Upper lobe of left lung (tissue), 6 donors: ENCODE data around the gene S100A1. TPM values are rescaled to one million over a fixed set of nuclear protein-coding genes. Genes with fewer than 3 reads are reported as not detected.
"Not testable (repeated sequence)": the region's sequence is repeated elsewhere in the genome, so short reads cannot be mapped to it uniquely, and the experiment has no call there.

Experiments used
- ATAC-seq, 2 donors: fragments of 200-7000 bp; cut with Tn5 transposase; one replicate each; pipeline ENCODE4 v1.9.1; 2022; ENCODE audit warnings: mild to moderate bottlenecking in 2 of 2, moderate library complexity in 2 of 2; ENCODE audit not compliant: low FRiP score in 2 of 2
- DNase-seq, 2 donors: peaks; one replicate each; pipeline ENCODE4 v3.0.0-alpha.2; 2019 to 2020
- H3K27ac ChIP-seq, 4 donors: fragments of 200-600 bp; sonication (generic); one replicate each; pipeline ENCODE4 v1.5.1; 2016 to 2019
- H3K27me3 ChIP-seq, 4 donors: fragments of 200-600 bp; sonication (generic); one replicate each; pipeline ENCODE4 v1.5.1; 2017 to 2019
- H3K36me3 ChIP-seq, 4 donors: fragments of 200-600 bp; sonication (generic); one replicate each; pipeline ENCODE4 v1.5.1; 2016 to 2019
- H3K4me1 ChIP-seq, 4 donors: fragments of 200-600 bp; sonication (generic); one replicate each; pipeline ENCODE4 v1.5.1; 2018 to 2019
- H3K4me3 ChIP-seq, 4 donors: fragments of 200-600 bp; sonication (generic); one replicate each; pipeline ENCODE4 v1.5.1; 2017 to 2019; ENCODE audit warnings: mild to moderate bottlenecking in 2 of 4, moderate library complexity in 1 of 4
- H3K9me3 ChIP-seq, 4 donors: fragments of 200-600 bp; sonication (generic); one replicate each; pipeline ENCODE4 v1.5.1; 2018 to 2019
- CTCF ChIP-seq, 6 experiments: fragments of 450-650 bp in 4 of 6; fragments of 200-600 bp in 2 of 6; sonication (generic) in 2 of 6; IDR thresholded peaks; one replicate each; pipeline ENCODE4 v1.5.1; 2016 to 2019; ENCODE audit warnings: antibody characterized with exemption in 6 of 6
- EP300 ChIP-seq, 4 donors: sonication (generic); formaldehyde crosslinking; IDR thresholded peaks; one replicate each; pipeline ENCODE4 v1.5.1; 2017; ENCODE audit warnings: antibody characterized with exemption in 4 of 4, control low read depth in 2 of 4
- POLR2A ChIP-seq, 4 donors: fragments of 450-650 bp; IDR thresholded peaks; one replicate each; pipeline ENCODE4 v1.5.1; 2016 to 2017; ENCODE audit warnings: antibody characterized with exemption in 4 of 4, mild to moderate bottlenecking in 2 of 4
- POLR2AphosphoS5 ChIP-seq, 2 donors: sonication (generic); formaldehyde crosslinking; IDR thresholded peaks; one replicate each; pipeline ENCODE4 v1.5.1; 2017; ENCODE audit warnings: antibody characterized with exemption in 2 of 2
- WGBS, 2 donors: methylation state at CpG; one replicate each; pipeline ENCODE4 v1.1.5; 2017 to 2018; 5-methylcytosine and 5-hydroxymethylcytosine counted together
- total RNA-seq, 6 donors: library from RNA; depleted of rRNA in 4 of 6; stranded (reverse); fragments of >200 nt in 4 of 6; gene quantifications; one replicate each; pipeline versions ENCODE4 v1.1.0 to v1.2.1, GENCODE V29; 2016 to 2021
- donor health status: DM: no; HTN: no; CAD: no; lungs with moderate emphysema.
- donor health status: DM: no; HTN: yes; CAD: no; lungs with severe emphysema.

S100A1 gene
- total RNA-seq, 6 donors from 2014 or later: 1.1 TPM; not detected in 5

GRCh38 chr1:153639280-153639679 is 11.0 kb downstream of the S100A1 start:
- H3K9me3 ChIP-seq: no peaks in the 10 kb centered on the region
- H3K4me3 ChIP-seq: no peak overlapping the region
- no peak for DNase-seq
- no peaks in the 10 kb centered on the region for H3K27me3 ChIP-seq
- 87 to 88% methylated on average over 3 of the region's 3 CpGs for WGBS, 2 donors
- TF ChIP-seq POLR2AphosphoS5 (IDR thresholded peaks at IDR 0.05) (no peak), EP300 (IDR thresholded peaks at IDR 0.05) (no peak), CTCF (IDR thresholded peaks at IDR 0.05) (no peak), POLR2A (IDR thresholded peaks at IDR 0.05) (no peak)
- peaks cover 57 to 84% (median 78%) of the 10 kb centered on the region in 4 donors for H3K36me3 ChIP-seq
- ATAC-seq: no peak
- no peak overlapping the region for H3K27ac ChIP-seq
- peaks cover 27 to 54% (median 38%) of the 10 kb centered on the region in 4 donors for H3K4me1 ChIP-seq

- not testable (repeated sequence) for ATAC-seq, H3K4me3 ChIP-seq, DNase-seq, H3K9me3 ChIP-seq, H3K27me3 ChIP-seq
- 75 to 81% methylated on average over 5 of the region's 5 CpGs for WGBS, 2 donors
- Histone ChIP-seq H3K27ac (peak overlapping the region in 1 of 4 donors; percentile 12), H3K4me1 (peaks cover 25 to 47% (median 33%) of the 10 kb centered on the region in 4 donors), H3K36me3 (peaks cover 59 to 93% (median 85%) of the 10 kb centered on the region in 4 donors)
Observed at GRCh38 chr1:153640213-153640612, 12.0 kb downstream of the S100A1 start.

DNA sequence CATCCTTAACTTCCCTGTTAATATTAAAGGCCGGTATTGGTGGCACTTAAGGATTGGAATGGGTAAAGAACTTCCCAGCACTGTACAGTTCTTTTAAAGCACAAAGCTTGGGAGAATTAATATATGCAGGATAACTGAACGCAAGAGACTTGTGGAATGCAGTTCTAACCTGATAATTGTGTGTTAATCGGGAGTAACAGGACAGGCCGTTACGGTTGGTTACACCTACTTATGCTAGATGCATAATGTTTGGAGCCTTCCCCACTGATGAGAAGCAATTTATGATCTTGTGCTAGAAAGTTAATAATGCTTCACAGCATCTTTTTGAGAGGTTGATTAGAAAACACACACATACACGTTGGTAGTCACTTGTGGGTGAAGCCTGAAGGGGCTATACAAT is 12.6 kb downstream of the S100A1 start:
- DNase-seq: no peak
- WGBS, 2 donors: 64 to 65% methylated on average over 6 of the region's 6 CpGs
- Histone ChIP-seq H3K4me3 (no peak overlapping the region), H3K9me3 (no peaks in the 10 kb centered on the region), H3K27ac (no peak overlapping the region), H3K4me1 (peaks cover 18 to 40% (median 28%) of the 10 kb centered on the region in 4 donors), H3K27me3 (no peaks in the 10 kb centered on the region), H3K36me3 (peaks cover 66 to 100% (median 90%) of the 10 kb centered on the region in 4 donors)
- ATAC-seq: no peak
- TF ChIP-seq EP300 (IDR thresholded peaks at IDR 0.05) (no peak), POLR2A (IDR thresholded peaks at IDR 0.05) (no peak), CTCF (IDR thresholded peaks at IDR 0.05) (no peak), POLR2AphosphoS5 (IDR thresholded peaks at IDR 0.05) (no peak)

DNA sequence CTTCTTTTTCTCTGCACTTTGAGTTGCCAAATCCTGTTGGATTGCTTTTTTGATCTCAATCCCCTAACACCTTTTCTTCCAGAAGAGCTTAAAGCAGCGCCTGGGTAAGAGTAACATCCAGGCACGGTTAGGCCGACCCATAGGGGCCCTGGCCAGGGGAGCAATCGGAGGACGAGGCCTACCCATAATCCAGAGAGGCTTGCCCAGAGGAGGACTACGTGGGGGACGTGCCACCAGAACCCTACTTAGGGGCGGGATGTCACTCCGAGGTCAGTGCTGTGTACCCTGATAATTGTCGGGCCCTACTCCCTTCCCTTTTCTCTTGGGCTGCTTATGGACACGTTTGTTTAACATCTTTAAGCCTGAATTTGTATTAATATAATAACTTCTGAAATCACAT is 13.9 kb downstream of the S100A1 start:
- ATAC-seq (no peak), DNase-seq (no peak)
- no peaks in the 10 kb centered on the region for H3K9me3 ChIP-seq
- no peak overlapping the region for H3K4me3 ChIP-seq
- H3K4me1 ChIP-seq: peaks cover 7 to 38% (median 22%) of the 10 kb centered on the region in 4 donors
- TF ChIP-seq CTCF (IDR thresholded peaks at IDR 0.05): no peak
- no peak for TF ChIP-seq POLR2A (IDR thresholded peaks at IDR 0.05)
- no peak for TF ChIP-seq EP300 (IDR thresholded peaks at IDR 0.05)
- TF ChIP-seq POLR2AphosphoS5 (IDR thresholded peaks at IDR 0.05): no peak
- H3K27me3 ChIP-seq: no peaks in the 10 kb centered on the region
- H3K27ac ChIP-seq: no peak overlapping the region
- 85 to 88% methylated on average over 11 of the region's 11 CpGs for WGBS, 2 donors
- peaks cover 57 to 100% (median 84%) of the 10 kb centered on the region in 4 donors for H3K36me3 ChIP-seq

DNA sequence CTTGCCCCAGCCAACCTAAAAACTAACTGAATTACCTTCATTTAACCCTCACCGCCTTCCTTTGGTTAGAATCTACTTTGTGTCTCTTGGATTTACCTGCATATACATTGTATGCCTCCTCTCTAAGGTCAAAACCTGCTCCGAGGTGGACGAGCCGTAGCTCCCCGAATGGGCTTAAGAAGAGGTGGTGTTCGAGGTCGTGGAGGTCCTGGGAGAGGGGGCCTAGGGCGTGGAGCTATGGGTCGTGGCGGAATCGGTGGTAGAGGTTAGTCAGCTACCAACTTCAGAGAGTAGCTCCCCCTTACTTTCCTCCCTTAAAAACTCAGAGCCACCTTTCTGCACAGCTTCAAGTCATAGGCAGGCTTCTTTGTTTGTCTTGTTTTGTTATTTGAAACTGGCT is 14.9 kb downstream of the S100A1 start:
- H3K27ac ChIP-seq: no peak overlapping the region
- peaks cover 49 to 91% (median 75%) of the 10 kb centered on the region in 4 donors for H3K36me3 ChIP-seq
- DNase-seq: no peak

DNA sequence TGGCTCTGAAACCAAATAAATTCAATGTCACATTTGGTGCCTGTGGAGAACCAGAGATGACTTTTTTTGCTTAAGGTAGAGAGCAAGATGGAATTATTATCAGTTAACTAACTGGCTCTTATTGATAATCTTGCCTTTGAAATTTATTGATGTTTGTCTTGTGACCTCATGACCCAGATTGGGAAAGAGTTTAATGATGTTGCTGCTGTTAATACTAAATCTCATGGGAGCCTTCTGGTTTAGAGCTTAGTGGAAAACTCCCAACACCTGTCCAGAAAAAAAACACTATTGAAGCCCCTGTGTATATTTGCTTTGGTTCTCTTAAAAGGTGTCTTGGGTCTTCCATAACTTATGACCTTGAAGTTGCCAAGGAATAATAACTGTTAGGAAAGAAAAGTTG is 15.6 kb downstream of the S100A1 start:
- ATAC-seq: no peak

More for the DNA sequence above, 14.9 kb downstream of the S100A1 start:
- Histone ChIP-seq H3K27me3 (no peaks in the 10 kb centered on the region), H3K4me1 (peaks cover 8 to 39% (median 23%) of the 10 kb centered on the region in 4 donors), H3K4me3 (no peak overlapping the region), H3K9me3 (no peaks in the 10 kb centered on the region)
- WGBS, 2 donors: 95 to 97% methylated on average over 11 of the region's 11 CpGs
- no peak for ATAC-seq
- TF ChIP-seq POLR2AphosphoS5 (IDR thresholded peaks at IDR 0.05) (no peak), POLR2A (IDR thresholded peaks at IDR 0.05) (no peak)

More for the DNA sequence above, 15.6 kb downstream of the S100A1 start:
- H3K4me3 ChIP-seq: no peak overlapping the region
- TF ChIP-seq CTCF (IDR thresholded peaks at IDR 0.05): no peak
- TF ChIP-seq EP300 (IDR thresholded peaks at IDR 0.05): no peak
- no peak for TF ChIP-seq POLR2AphosphoS5 (IDR thresholded peaks at IDR 0.05)
- no peak for TF ChIP-seq POLR2A (IDR thresholded peaks at IDR 0.05)
- no peaks in the 10 kb centered on the region for H3K27me3 ChIP-seq
- H3K36me3 ChIP-seq: peaks cover 42 to 84% (median 68%) of the 10 kb centered on the region in 4 donors
- no peak overlapping the region for H3K27ac ChIP-seq
- H3K4me1 ChIP-seq: peaks cover 8 to 39% (median 23%) of the 10 kb centered on the region in 4 donors
- DNase-seq: no peak
- H3K9me3 ChIP-seq: no peaks in the 10 kb centered on the region
